Measurements from ENCODE around the gene PDZD8. TPM values are rescaled to one million over a fixed set of nuclear protein-coding genes. Genes with fewer than 3 reads are reported as not detected.
"Not testable (repeated sequence)": the region's sequence is repeated elsewhere in the genome, so short reads cannot be mapped to it uniquely, and the experiment has no call there.

Gene PDZD8
- total RNA-seq, 1 donor from 2014 or later, result 23.3 TPM

GRCh38 chr10:117306674-117307073 lies 68.6 kb downstream of the PDZD8 start:
- Mint-ChIP-seq H3K4me1 (ENCODE audit: low read depth, unreplicated experiment) (no peaks in the 10 kb centered on the region), H3K27me3 (ENCODE audit: unreplicated experiment) (no peaks in the 10 kb centered on the region), H3K9me3 (ENCODE audit: unreplicated experiment) (no peaks in the 10 kb centered on the region), H3K27ac (ENCODE audit: unreplicated experiment) (no peak overlapping the region), H3K36me3 (ENCODE audit: unreplicated experiment) (peaks cover 16% of the 10 kb centered on the region), H3K4me3 (ENCODE audit: unreplicated experiment) (no peak overlapping the region)
- no peak for DNase-seq
- no peak for TF ChIP-seq CTCF (IDR thresholded peaks at IDR 0.05; ENCODE audit: partially characterized antibody, unreplicated experiment)

GRCh38 chr10:117303451-117303850 lies 71.8 kb downstream of the PDZD8 start:
- not testable (repeated sequence) for H3K4me1 Mint-ChIP-seq (ENCODE audit: low read depth, unreplicated experiment); H3K27ac Mint-ChIP-seq (ENCODE audit: unreplicated experiment); H3K9me3 Mint-ChIP-seq (ENCODE audit: unreplicated experiment); H3K27me3 Mint-ChIP-seq (ENCODE audit: unreplicated experiment); H3K4me3 Mint-ChIP-seq (ENCODE audit: unreplicated experiment); DNase-seq
- H3K36me3 Mint-ChIP-seq (ENCODE audit: unreplicated experiment), result peaks cover 22% of the 10 kb centered on the region

- no peak for DNase-seq
- no peak overlapping the region for H3K27ac Mint-ChIP-seq (ENCODE audit: unreplicated experiment)
- H3K27me3 Mint-ChIP-seq (ENCODE audit: unreplicated experiment), result no peaks in the 10 kb centered on the region
- H3K36me3 Mint-ChIP-seq (ENCODE audit: unreplicated experiment), result peaks cover 22% of the 10 kb centered on the region
- H3K4me3 Mint-ChIP-seq (ENCODE audit: unreplicated experiment), result no peak overlapping the region
- no peak for TF ChIP-seq CTCF (IDR thresholded peaks at IDR 0.05; ENCODE audit: partially characterized antibody, unreplicated experiment)
- peaks cover 3% of the 10 kb centered on the region for H3K9me3 Mint-ChIP-seq (ENCODE audit: unreplicated experiment)
- no peaks in the 10 kb centered on the region for H3K4me1 Mint-ChIP-seq (ENCODE audit: low read depth, unreplicated experiment)
Measured at GRCh38 chr10:117300671-117301070, 74.6 kb downstream of the PDZD8 start.

GRCh38 chr10:117299435-117299834 lies 75.8 kb downstream of the PDZD8 start:
- peaks cover 3% of the 10 kb centered on the region for H3K9me3 Mint-ChIP-seq (ENCODE audit: unreplicated experiment)
- no peak overlapping the region for H3K4me3 Mint-ChIP-seq (ENCODE audit: unreplicated experiment)
- no peak overlapping the region for H3K27ac Mint-ChIP-seq (ENCODE audit: unreplicated experiment)
- TF ChIP-seq CTCF (IDR thresholded peaks at IDR 0.05; ENCODE audit: partially characterized antibody, unreplicated experiment), result no peak
- no peak for DNase-seq
- peaks cover 18% of the 10 kb centered on the region for H3K36me3 Mint-ChIP-seq (ENCODE audit: unreplicated experiment)
- no peaks in the 10 kb centered on the region for H3K27me3 Mint-ChIP-seq (ENCODE audit: unreplicated experiment)
- no peaks in the 10 kb centered on the region for H3K4me1 Mint-ChIP-seq (ENCODE audit: low read depth, unreplicated experiment)

GRCh38 chr10:117298219-117298618 lies 77.0 kb downstream of the PDZD8 start:
- Mint-ChIP-seq H3K9me3 (ENCODE audit: unreplicated experiment) (peaks cover 3% of the 10 kb centered on the region), H3K27ac (ENCODE audit: unreplicated experiment) (no peak overlapping the region), H3K27me3 (ENCODE audit: unreplicated experiment) (no peaks in the 10 kb centered on the region), H3K36me3 (ENCODE audit: unreplicated experiment) (peaks cover 13% of the 10 kb centered on the region), H3K4me3 (ENCODE audit: unreplicated experiment) (no peak overlapping the region), H3K4me1 (ENCODE audit: low read depth, unreplicated experiment) (no peaks in the 10 kb centered on the region)
- DNase-seq, result no peak
- TF ChIP-seq CTCF (IDR thresholded peaks at IDR 0.05; ENCODE audit: partially characterized antibody, unreplicated experiment), result no peak

- no peak overlapping the region for H3K27ac Mint-ChIP-seq (ENCODE audit: unreplicated experiment)
- no peak overlapping the region for H3K4me3 Mint-ChIP-seq (ENCODE audit: unreplicated experiment)
- no peaks in the 10 kb centered on the region for H3K27me3 Mint-ChIP-seq (ENCODE audit: unreplicated experiment)
- peaks cover 6% of the 10 kb centered on the region for H3K36me3 Mint-ChIP-seq (ENCODE audit: unreplicated experiment)
- TF ChIP-seq CTCF (IDR thresholded peaks at IDR 0.05; ENCODE audit: partially characterized antibody, unreplicated experiment), result no peak
- H3K9me3 Mint-ChIP-seq (ENCODE audit: unreplicated experiment), result peaks cover 3% of the 10 kb centered on the region
- no peak for DNase-seq
- no peaks in the 10 kb centered on the region for H3K4me1 Mint-ChIP-seq (ENCODE audit: low read depth, unreplicated experiment)
Measured at GRCh38 chr10:117294735-117295134, 80.5 kb downstream of the PDZD8 start.
